ENCODE measurements around the gene TNFRSF14.
A peak's percentile ranks its signal among the peaks of the same experiment; 100 is the strongest.
"Not testable (repeated sequence)": the region's sequence is repeated elsewhere in the genome, so short reads cannot be mapped to it uniquely, and the experiment has no call there.

The TNFRSF14 gene

GRCh38 chr1:2543543-2544092, 12.6 kb upstream of the TNFRSF14 start:
- peaks cover 58% of the 10 kb centered on the region for H3K4me1 ChIP-seq (ENCODE audit: control insufficient read depth, insufficient read depth, low read length)
- H3K9ac ChIP-seq (ENCODE audit: low read length), result no peak overlapping the region
- no peaks in the 10 kb centered on the region for H3K9me3 ChIP-seq (ENCODE audit: control insufficient read depth, low read length)
- peaks cover 19% of the 10 kb centered on the region for H3K27me3 ChIP-seq (ENCODE audit: control insufficient read depth, insufficient read depth, low read length)
- no peaks in the 10 kb centered on the region for H3K36me3 ChIP-seq (ENCODE audit: control insufficient read depth, insufficient read depth, low read length)
- H3K4me3 ChIP-seq (ENCODE audit: low read length), result no peak overlapping the region

DNA sequence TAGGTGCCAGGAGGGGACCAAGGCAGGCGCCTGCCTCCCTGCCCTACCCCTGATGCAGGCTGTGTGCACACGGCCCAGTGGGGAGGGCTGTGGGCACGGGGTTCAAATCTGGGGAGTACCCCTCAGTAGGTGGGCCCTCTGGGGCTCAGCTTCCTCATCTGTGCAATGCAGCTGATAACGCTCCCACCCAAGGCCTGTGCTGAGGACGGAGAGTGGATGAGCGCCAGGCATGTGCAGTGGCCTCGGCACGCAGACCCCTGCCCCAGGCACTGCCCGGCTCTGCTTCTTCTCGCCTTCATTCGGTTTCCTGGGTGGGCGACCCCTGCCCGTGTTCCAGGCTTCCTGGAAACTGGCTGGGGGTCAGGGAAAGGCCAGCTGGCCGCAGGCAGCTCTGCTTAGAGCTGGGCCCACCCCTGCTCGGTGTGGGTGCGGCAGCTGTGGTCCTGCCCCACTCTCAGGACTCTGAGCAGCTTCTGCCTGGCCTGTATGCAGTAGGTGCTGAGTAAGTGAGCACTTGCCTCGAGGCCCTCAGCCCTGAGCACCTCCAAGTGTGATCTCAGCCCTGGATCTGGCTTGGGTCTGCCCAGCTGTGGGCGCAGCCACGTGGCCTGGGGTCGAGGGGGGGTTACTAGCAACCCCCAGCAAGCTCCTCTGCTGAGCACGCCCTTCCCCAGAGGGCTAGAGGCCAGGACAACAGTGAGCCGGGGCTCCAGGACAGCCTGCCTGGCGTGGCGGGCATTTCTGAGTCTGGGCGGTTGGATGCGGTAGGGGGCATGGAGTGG, 11.9 kb upstream of the TNFRSF14 start:
- no peak overlapping the region for H3K9ac ChIP-seq (ENCODE audit: low read length)
- peaks cover 63% of the 10 kb centered on the region for H3K4me1 ChIP-seq (ENCODE audit: control insufficient read depth, insufficient read depth, low read length)
- no peak overlapping the region for H3K4me3 ChIP-seq (ENCODE audit: low read length)
- peaks cover 15% of the 10 kb centered on the region for H3K27me3 ChIP-seq (ENCODE audit: control insufficient read depth, insufficient read depth, low read length)
- no peaks in the 10 kb centered on the region for H3K9me3 ChIP-seq (ENCODE audit: control insufficient read depth, low read length)
- H3K36me3 ChIP-seq (ENCODE audit: control insufficient read depth, insufficient read depth, low read length), result no peaks in the 10 kb centered on the region

DNA sequence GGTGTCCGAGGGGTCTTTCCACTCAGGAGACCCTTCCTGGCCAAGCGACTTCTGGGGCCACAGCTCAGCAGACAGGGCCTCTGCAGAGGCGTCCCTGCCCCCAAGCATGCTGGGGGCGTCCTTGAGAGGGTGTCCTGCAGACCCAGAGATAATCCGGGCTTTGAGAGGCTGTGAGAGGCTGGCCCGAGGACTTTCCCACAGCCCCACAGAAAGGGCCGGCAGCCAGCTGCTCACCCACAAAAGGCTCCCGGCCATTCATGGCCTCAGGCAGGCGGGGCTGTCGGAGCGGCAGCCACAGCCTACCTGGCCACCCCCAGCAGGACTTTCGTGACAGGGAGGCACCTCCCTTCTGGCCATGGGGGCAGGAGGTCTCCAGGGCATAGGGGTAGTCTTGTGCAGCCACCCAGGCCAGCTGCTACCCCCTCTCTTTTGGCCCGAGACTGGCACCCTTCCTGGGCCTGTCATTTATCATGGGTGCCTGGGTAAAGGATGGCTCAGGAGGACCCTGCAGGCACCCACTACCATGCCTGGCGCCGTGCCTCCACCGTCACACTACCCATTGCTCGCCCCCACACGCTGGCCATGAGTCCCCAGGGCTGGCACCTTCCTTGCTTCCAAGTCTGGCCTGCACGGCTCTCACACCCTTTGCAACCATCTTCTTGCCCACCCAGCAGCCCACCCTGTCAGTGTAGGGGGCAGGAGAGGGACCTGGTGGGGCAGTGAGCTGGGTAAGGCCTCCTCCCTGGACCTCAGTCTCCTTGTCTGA, 11.1 kb upstream of the TNFRSF14 start:
- H3K4me1 ChIP-seq (ENCODE audit: control insufficient read depth, insufficient read depth, low read length), result peaks cover 70% of the 10 kb centered on the region
- H3K4me3 ChIP-seq (ENCODE audit: low read length), result no peak overlapping the region
- no peaks in the 10 kb centered on the region for H3K9me3 ChIP-seq (ENCODE audit: control insufficient read depth, low read length)
- H3K36me3 ChIP-seq (ENCODE audit: control insufficient read depth, insufficient read depth, low read length), result no peaks in the 10 kb centered on the region
- H3K27me3 ChIP-seq (ENCODE audit: control insufficient read depth, insufficient read depth, low read length), result peaks cover 13% of the 10 kb centered on the region
- H3K9ac ChIP-seq (ENCODE audit: low read length), result peak overlapping the region; percentile 8

DNA sequence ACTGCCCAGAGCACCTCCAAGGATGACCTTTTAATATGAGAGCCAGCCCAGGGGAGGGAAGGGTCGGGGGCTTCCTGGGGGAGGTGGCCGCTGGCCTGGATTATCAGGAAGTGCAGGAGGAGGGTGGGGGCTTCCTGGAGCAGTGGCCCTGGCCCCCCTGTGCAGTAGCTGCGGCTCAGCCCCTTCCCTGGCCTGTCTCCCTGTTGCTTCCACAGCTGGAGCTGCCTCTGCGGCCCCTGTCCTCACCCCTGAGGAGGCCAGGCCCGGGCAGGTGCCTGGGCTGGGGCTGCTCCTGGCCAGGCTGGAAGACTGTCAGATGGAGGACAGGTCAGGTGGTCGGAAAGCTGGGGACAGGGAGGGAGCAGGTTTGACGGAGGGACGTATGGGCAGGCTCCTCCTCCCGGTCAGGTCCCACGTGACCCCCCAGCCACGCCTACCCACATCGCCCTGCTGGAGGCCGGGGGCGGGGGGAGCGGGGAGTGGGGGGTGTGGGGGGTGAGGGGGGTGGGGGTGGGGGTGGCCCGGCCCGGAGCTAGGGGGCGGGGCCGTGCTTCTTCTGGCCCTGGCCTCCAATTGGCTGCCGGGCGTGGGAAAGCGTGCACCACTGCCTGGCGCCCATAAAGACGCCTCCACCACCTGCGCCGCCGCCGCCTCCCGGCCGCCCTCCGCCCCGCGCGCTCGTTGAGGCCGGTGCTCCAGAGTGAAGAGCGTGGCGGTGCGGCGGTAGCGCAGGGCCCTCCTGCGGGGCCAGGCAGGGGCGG, 10.2 kb upstream of the TNFRSF14 start:
- H3K9me3 ChIP-seq (ENCODE audit: control insufficient read depth, low read length), result no peaks in the 10 kb centered on the region
- H3K27me3 ChIP-seq (ENCODE audit: control insufficient read depth, insufficient read depth, low read length), result peaks cover 8% of the 10 kb centered on the region
- peak overlapping the region; percentile 49 for H3K9ac ChIP-seq (ENCODE audit: low read length)
- no peaks in the 10 kb centered on the region for H3K36me3 ChIP-seq (ENCODE audit: control insufficient read depth, insufficient read depth, low read length)
- H3K4me3 ChIP-seq (ENCODE audit: low read length), result no peak overlapping the region
- H3K4me1 ChIP-seq (ENCODE audit: control insufficient read depth, insufficient read depth, low read length), result peaks cover 70% of the 10 kb centered on the region

GRCh38 chr1:2546515-2547209, 9.5 kb upstream of the TNFRSF14 start:
- peaks cover 67% of the 10 kb centered on the region for H3K4me1 ChIP-seq (ENCODE audit: control insufficient read depth, insufficient read depth, low read length)
- H3K27me3 ChIP-seq (ENCODE audit: control insufficient read depth, insufficient read depth, low read length), result peaks cover 3% of the 10 kb centered on the region
- H3K36me3 ChIP-seq (ENCODE audit: control insufficient read depth, insufficient read depth, low read length), result no peaks in the 10 kb centered on the region
- H3K4me3 ChIP-seq (ENCODE audit: low read length), result peak overlapping the region; percentile 32
- peak overlapping the region; percentile 49 for H3K9ac ChIP-seq (ENCODE audit: low read length)
- no peaks in the 10 kb centered on the region for H3K9me3 ChIP-seq (ENCODE audit: control insufficient read depth, low read length)

GRCh38 chr1:2547210-2548067, 8.7 kb upstream of the TNFRSF14 start:
- Histone ChIP-seq H3K36me3 (ENCODE audit: control insufficient read depth, insufficient read depth, low read length) (no peaks in the 10 kb centered on the region), H3K9ac (ENCODE audit: low read length) (peak overlapping the region; percentile 49), H3K4me3 (ENCODE audit: low read length) (peak overlapping the region; percentile 32), H3K9me3 (ENCODE audit: control insufficient read depth, low read length) (no peaks in the 10 kb centered on the region), H3K4me1 (ENCODE audit: control insufficient read depth, insufficient read depth, low read length) (peaks cover 63% of the 10 kb centered on the region), H3K27me3 (ENCODE audit: control insufficient read depth, insufficient read depth, low read length) (no peaks in the 10 kb centered on the region)

GRCh38 chr1:2548068-2548589, 8.0 kb upstream of the TNFRSF14 start:
- Histone ChIP-seq H3K27me3 (ENCODE audit: control insufficient read depth, insufficient read depth, low read length) (no peaks in the 10 kb centered on the region), H3K36me3 (ENCODE audit: control insufficient read depth, insufficient read depth, low read length) (no peaks in the 10 kb centered on the region), H3K9me3 (ENCODE audit: control insufficient read depth, low read length) (no peaks in the 10 kb centered on the region), H3K4me3 (ENCODE audit: low read length) (no peak overlapping the region), H3K9ac (ENCODE audit: low read length) (peak overlapping the region; percentile 85), H3K4me1 (ENCODE audit: control insufficient read depth, insufficient read depth, low read length) (peaks cover 63% of the 10 kb centered on the region)

DNA sequence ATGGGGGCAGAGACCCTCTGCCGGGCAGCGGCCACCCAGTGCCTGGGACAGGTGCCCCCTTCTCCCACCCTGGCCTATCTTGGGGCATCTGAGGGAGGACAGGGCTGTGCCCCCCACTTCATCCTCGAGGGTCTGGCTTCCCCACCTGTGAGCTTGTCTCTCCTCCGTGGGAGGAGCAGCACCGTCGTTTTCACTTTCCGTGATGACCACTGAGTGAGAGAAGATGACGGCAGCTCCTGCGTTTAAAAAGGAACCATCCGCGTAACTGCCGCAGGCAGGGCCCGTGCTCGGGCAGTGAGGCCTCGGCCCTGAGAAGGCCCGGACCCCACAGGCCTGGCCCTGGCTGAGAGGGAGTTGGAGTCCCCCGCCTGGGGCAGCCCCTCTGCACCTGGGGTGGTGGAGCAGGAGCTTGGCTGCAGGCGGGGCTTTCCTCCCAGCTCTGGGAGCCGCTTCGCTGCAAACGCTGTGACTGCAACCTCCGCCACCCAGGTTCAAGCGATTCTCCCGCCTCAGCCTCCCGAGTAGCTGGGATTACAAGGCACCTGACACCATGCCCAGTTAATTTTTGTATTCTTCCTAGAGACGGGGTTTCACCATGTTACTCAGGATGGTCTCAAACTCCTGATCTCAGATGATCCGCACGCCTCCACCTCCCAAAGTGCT, 6.7 kb upstream of the TNFRSF14 start:
- not testable (repeated sequence) for H3K27me3 ChIP-seq (ENCODE audit: control insufficient read depth, insufficient read depth, low read length); H3K9me3 ChIP-seq (ENCODE audit: control insufficient read depth, low read length); H3K36me3 ChIP-seq (ENCODE audit: control insufficient read depth, insufficient read depth, low read length)
- Histone ChIP-seq H3K4me1 (ENCODE audit: control insufficient read depth, insufficient read depth, low read length) (peaks cover 50% of the 10 kb centered on the region), H3K9ac (ENCODE audit: low read length) (peak overlapping the region; percentile 85), H3K4me3 (ENCODE audit: low read length) (peak overlapping the region; percentile 3)

- not testable (repeated sequence) for H3K36me3 ChIP-seq (ENCODE audit: control insufficient read depth, insufficient read depth, low read length); H3K27me3 ChIP-seq (ENCODE audit: control insufficient read depth, insufficient read depth, low read length); H3K9ac ChIP-seq (ENCODE audit: low read length); H3K4me3 ChIP-seq (ENCODE audit: low read length); H3K9me3 ChIP-seq (ENCODE audit: control insufficient read depth, low read length)
- peaks cover 50% of the 10 kb centered on the region for H3K4me1 ChIP-seq (ENCODE audit: control insufficient read depth, insufficient read depth, low read length)
Measured at GRCh38 chr1:2550309-2550861, 5.8 kb upstream of the TNFRSF14 start.

- H3K27me3 ChIP-seq (ENCODE audit: control insufficient read depth, insufficient read depth, low read length); H3K4me3 ChIP-seq (ENCODE audit: low read length); H3K36me3 ChIP-seq (ENCODE audit: control insufficient read depth, insufficient read depth, low read length); H3K9me3 ChIP-seq (ENCODE audit: control insufficient read depth, low read length); H3K9ac ChIP-seq (ENCODE audit: low read length): not testable (repeated sequence)
- H3K4me1 ChIP-seq (ENCODE audit: control insufficient read depth, insufficient read depth, low read length), result peaks cover 48% of the 10 kb centered on the region
Measured at GRCh38 chr1:2551544-2551943, 4.6 kb upstream of the TNFRSF14 start.
